Activated T-helper 17 cell treated with anti-CD3 and anti-CD28 coated beads, Interleukin-2, amount 50 U/mL, for 72 hours (primary cell): ENCODE results near the gene GJB3. TPM values are rescaled to one million over a fixed set of nuclear protein-coding genes. Genes with fewer than 3 reads are reported as not detected.
"Not testable (repeated sequence)": the region's sequence is repeated elsewhere in the genome, so short reads cannot be mapped to it uniquely, and the experiment has no call there.

Experiments used
- ATAC-seq: fragments of 150-1000 bp; cut with Tn5 transposase; replicated peaks from 2 replicates; pipeline ENCODE4 v1.10.0; 2021; ENCODE audit warnings: mild to moderate bottlenecking, moderate library complexity
- H3K27ac Mint-ChIP-seq: one replicate; pipeline ENCODE4 v1.8.0; 2022; ENCODE audit warnings: mixed read lengths
- H3K27me3 Mint-ChIP-seq: one replicate; pipeline ENCODE4 v1.8.0; 2022; ENCODE audit warnings: mixed read lengths
- H3K36me3 Mint-ChIP-seq: one replicate; pipeline ENCODE4 v1.8.0; 2022; ENCODE audit warnings: low read depth, mild to moderate bottlenecking, mixed read lengths
- H3K4me1 Mint-ChIP-seq: one replicate; pipeline ENCODE4 v1.8.0; 2022; ENCODE audit warnings: mixed read lengths
- H3K4me3 Mint-ChIP-seq: one replicate; pipeline ENCODE4 v1.8.0; 2022; ENCODE audit warnings: mild to moderate bottlenecking, mixed read lengths
- H3K9me3 Mint-ChIP-seq: one replicate; pipeline ENCODE4 v1.8.0; 2022; ENCODE audit warnings: mixed read lengths
- total RNA-seq, 2 donors: library from RNA; stranded (reverse); gene quantifications; one replicate each; pipeline ENCODE4 v1.2.3, GENCODE V29; 2022

GJB3 gene
- not detected for total RNA-seq

DNA sequence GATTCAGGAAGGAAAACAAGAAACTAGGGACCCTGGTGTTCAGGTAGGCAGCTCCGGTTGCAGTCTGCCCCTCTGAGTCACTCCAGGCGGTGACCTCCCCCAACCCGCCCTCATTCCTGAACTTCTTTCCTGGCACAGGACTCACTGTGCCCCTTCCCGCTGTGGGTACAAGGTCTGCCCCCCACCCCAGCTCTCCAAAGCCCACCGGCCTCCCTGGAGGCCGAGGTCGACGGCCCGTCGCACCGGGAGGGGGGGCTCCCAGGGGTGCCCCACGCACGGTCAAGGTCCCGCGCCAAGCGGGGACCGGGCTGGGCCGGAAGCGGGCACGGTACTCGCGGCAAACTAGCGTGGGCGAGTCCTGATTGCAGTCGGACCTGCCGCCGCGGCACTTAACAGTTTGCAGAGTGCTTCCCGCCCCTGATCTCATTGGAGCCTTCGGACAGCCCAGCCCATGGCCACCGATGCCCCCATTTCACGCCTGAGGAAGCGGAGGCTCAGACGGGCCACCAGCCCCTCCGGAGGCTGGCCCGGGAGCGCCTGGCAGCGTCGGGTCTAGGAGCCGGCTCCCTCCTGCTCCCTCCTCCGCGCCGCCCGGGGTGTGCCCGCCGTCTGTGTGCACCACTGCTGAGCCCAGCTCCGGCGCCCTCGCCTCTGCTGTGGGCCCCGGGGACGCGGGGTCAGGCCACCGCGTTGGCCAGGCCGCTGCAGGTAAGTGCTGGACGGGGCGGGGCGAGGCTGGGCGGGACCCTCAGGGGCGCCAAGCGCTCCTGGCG is at the start of gene GJB3:
GJB3 (plus strand) TSS at position 144 of the 773 bp plus-strand sequence. CDS start 3,549 bp downstream, outside the sequence.
- Mint-ChIP-seq H3K4me3 (peak within 1 kb of the TSS; percentile 23), H3K9me3 (no peaks in the 10 kb centered on the region), H3K36me3 (no peaks in the 10 kb centered on the region), H3K27ac (no peak within 1 kb of the TSS), H3K27me3 (peaks cover 50% of the 10 kb centered on the region), H3K4me1 (peaks cover under 1% of the 10 kb centered on the region)
- ATAC-seq = peak; percentile 34

DNA sequence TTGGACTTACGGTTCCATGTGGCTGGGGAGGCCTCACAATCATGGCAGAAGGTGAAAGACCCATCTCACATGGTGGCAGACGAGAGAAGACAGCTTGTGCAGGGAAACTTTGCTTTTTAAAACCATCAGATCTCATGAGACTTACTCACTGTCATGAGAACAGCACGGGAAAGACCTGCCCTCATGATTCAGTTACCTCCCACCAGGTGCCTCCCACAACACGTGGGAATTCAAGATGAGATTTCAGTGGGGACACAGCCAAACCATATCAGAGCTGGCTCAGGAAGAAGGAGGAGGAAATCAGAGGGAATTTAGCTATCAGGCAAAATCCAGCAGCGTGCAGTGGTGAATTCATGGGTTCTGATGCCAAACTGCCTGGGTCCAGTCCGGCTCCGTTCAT is 48.2 kb upstream of the GJB3 start:
- not testable (repeated sequence) for H3K27ac Mint-ChIP-seq, ATAC-seq, H3K4me1 Mint-ChIP-seq, H3K9me3 Mint-ChIP-seq, H3K4me3 Mint-ChIP-seq, H3K36me3 Mint-ChIP-seq
- peaks cover 24% of the 10 kb centered on the region for H3K27me3 Mint-ChIP-seq

DNA sequence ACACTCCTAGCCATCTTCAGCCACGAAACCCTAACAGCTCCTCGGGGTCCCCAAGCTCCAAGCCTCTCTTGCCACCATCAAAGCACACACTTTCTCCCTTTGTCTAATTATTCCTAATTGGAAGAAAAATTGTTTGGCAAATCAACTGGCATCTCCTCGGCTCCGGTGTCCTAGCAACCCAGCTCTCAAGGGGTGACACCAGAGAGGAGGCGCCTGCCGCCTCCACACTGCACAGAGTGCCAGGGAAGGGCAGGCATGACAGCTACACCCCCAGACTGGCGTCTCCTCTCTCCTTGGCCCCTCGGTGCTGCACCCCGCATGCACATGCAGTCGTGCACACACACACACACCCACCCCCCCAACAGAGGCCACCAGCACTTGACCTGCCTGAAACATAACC is 44.3 kb upstream of the GJB3 start:
- H3K9me3 Mint-ChIP-seq = no peaks in the 10 kb centered on the region

GRCh38 chr1:34737236-34737635 is 43.8 kb upstream of the GJB3 start:
- ATAC-seq, H3K4me1 Mint-ChIP-seq: not testable (repeated sequence)

More for the DNA sequence above, 44.3 kb upstream of the GJB3 start:
- ATAC-seq = no peak
- Mint-ChIP-seq H3K36me3 (no peaks in the 10 kb centered on the region), H3K4me1 (no peaks in the 10 kb centered on the region), H3K27ac (no peak overlapping the region), H3K4me3 (no peak overlapping the region), H3K27me3 (peaks cover 19% of the 10 kb centered on the region)

DNA sequence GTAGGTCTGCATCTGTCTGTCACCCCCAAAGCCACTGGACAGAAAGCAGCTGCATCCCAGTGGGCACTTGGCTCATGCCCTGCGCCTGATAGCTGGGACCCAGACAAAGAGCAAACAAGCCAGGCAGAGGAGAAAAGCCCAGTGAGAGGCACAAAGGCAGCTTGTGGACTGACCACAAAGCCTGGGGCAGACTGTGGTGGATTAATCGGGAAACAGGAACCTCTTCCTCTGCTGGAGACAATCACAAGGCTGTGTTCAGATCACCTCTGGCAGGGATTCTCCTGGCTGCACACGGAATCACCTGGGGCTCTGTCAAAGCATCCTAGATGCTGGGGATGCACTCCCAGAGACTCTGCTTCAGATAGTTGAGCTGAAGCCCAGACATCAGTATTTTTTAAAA is 41.4 kb upstream of the GJB3 start:
- no peak overlapping the region for H3K4me3 Mint-ChIP-seq
- H3K4me1 Mint-ChIP-seq = peaks cover 3% of the 10 kb centered on the region
- no peak overlapping the region for H3K27ac Mint-ChIP-seq

More at GRCh38 chr1:34737236-34737635, 43.8 kb upstream of the GJB3 start:
- H3K9me3 Mint-ChIP-seq, H3K4me3 Mint-ChIP-seq, H3K27ac Mint-ChIP-seq, H3K36me3 Mint-ChIP-seq: not testable (repeated sequence)
- peaks cover 19% of the 10 kb centered on the region for H3K27me3 Mint-ChIP-seq

GRCh38 chr1:34740161-34740868 is 40.7 kb upstream of the GJB3 start:
- no peak overlapping the region for H3K4me3 Mint-ChIP-seq
- ATAC-seq = no peak
- peaks cover 3% of the 10 kb centered on the region for H3K4me1 Mint-ChIP-seq
- H3K27ac Mint-ChIP-seq = no peak overlapping the region
- no peaks in the 10 kb centered on the region for H3K9me3 Mint-ChIP-seq
- H3K27me3 Mint-ChIP-seq = peaks cover 14% of the 10 kb centered on the region
- H3K36me3 Mint-ChIP-seq = no peaks in the 10 kb centered on the region

More for the DNA sequence above, 41.4 kb upstream of the GJB3 start:
- Mint-ChIP-seq H3K27me3 (peaks cover 15% of the 10 kb centered on the region), H3K36me3 (no peaks in the 10 kb centered on the region), H3K9me3 (no peaks in the 10 kb centered on the region)
- no peak for ATAC-seq

DNA sequence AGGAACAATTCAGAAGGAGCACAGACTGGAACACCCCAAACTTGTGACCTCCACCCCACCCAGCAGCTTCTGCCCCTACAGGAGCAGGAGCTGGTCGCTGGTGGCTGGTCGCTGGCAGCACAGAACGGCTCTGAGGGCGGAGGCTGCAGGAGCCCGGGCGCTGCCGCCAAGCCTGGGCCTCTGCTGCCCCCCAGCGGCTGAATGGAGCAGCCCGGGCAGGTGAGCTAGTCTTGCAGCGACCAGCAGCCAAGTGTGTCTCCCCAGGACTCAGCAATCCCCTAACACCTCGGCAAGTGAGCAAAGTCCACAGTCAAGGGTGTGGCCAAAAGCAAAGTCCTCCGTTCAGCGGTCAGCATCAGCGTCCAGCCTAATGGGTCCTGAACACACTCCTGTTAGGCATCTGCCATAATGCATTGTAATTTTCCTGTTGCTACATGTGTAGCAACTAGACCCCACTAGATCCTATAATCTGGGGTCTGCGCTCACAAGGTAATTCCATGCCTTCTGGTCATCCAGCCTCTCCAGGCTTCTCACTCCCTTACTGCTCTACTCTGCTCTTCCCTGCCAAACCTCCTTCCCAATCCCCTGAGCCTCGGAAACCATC is 38.2 kb upstream of the GJB3 start:
- Mint-ChIP-seq H3K36me3 (no peaks in the 10 kb centered on the region), H3K4me3 (no peak overlapping the region), H3K27me3 (peaks cover 7% of the 10 kb centered on the region), H3K9me3 (no peaks in the 10 kb centered on the region), H3K4me1 (peaks cover 3% of the 10 kb centered on the region), H3K27ac (no peak overlapping the region)
- peak; percentile 92 for ATAC-seq

GRCh38 chr1:34743775-34744174 is 37.2 kb upstream of the GJB3 start:
- Mint-ChIP-seq H3K9me3 (no peaks in the 10 kb centered on the region), H3K4me1 (peaks cover 3% of the 10 kb centered on the region), H3K4me3 (no peak overlapping the region), H3K27me3 (peaks cover 7% of the 10 kb centered on the region), H3K27ac (no peak overlapping the region), H3K36me3 (no peaks in the 10 kb centered on the region)
- ATAC-seq = no peak

- no peak for ATAC-seq
- Mint-ChIP-seq H3K27me3 (peaks cover 10% of the 10 kb centered on the region), H3K36me3 (no peaks in the 10 kb centered on the region), H3K4me1 (peaks cover 3% of the 10 kb centered on the region), H3K4me3 (no peak overlapping the region), H3K9me3 (no peaks in the 10 kb centered on the region), H3K27ac (no peak overlapping the region)
Measured at GRCh38 chr1:34744851-34745250, 36.2 kb upstream of the GJB3 start.

DNA sequence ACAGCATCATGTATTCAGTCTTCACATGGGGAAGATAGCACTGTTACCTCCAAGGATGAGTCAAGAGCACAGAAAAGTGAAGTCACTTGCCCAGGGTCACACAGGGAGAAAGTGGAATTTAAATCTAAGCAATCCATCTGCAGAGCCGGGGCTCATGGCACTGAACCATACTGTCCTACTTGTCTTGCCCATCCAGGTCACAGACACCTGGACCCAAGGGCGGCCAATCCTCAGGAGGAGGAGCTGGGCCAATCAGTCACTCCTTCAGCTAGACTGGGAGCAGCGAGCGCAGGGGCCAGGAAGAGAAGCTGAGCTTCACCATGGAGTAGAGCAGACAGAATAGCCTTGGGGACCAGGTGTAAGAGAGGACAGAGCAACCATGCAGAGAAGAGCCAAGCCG is 35.3 kb upstream of the GJB3 start:
- Mint-ChIP-seq H3K27ac (no peak overlapping the region), H3K4me1 (peaks cover 3% of the 10 kb centered on the region), H3K4me3 (no peak overlapping the region), H3K27me3 (peaks cover 7% of the 10 kb centered on the region), H3K36me3 (no peaks in the 10 kb centered on the region), H3K9me3 (no peaks in the 10 kb centered on the region)
- no peak for ATAC-seq

- no peak for ATAC-seq
- no peak overlapping the region for H3K27ac Mint-ChIP-seq
- no peaks in the 10 kb centered on the region for H3K9me3 Mint-ChIP-seq
- peaks cover 3% of the 10 kb centered on the region for H3K4me1 Mint-ChIP-seq
- H3K36me3 Mint-ChIP-seq = no peaks in the 10 kb centered on the region
- peaks cover 7% of the 10 kb centered on the region for H3K27me3 Mint-ChIP-seq
- no peak overlapping the region for H3K4me3 Mint-ChIP-seq
Measured at GRCh38 chr1:34746101-34746500, 34.9 kb upstream of the GJB3 start.

DNA sequence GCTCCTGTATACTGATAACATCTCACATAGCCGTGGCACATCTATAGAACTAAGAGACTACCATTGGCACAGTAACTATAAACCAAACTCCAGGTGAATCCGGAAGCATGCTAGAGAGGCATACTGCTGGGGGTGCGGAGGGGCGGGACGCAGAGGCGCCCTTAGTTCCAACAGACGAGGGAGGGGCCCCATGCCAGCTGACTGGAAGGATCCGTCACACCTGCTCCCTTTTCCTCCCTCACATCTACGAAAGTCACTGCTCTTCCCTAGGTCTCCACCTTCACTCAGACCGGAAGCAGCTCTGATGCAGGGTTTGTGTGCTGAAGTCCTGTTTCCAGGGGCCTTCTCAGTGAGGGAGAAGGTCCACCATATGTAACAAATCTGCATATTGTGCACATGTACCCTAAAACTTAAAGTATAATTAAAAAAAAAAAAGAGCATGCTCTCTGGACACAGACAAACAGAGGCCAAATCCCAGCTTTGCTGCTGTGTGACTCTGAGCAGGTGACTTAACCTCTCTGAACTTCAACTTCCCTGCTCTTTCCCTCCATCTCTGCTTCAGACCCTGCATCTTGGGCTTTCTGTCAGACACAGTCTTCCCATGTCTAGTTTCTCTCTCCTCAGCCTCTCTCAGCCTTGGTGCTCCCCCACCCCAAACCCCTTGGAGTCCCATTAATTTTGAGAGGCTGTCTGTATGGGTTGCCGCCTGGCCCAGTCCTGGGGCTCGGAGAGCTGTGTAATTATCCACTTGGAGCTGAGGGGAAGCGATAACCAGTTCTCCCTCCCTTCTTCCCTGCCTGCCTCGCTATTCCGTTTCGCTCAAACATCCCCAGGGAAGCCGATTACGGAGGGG is 34.0 kb upstream of the GJB3 start:
- ATAC-seq = no peak
- H3K4me1 Mint-ChIP-seq = peaks cover 3% of the 10 kb centered on the region
- H3K27ac Mint-ChIP-seq = no peak overlapping the region
- H3K4me3 Mint-ChIP-seq = no peak overlapping the region
- H3K9me3 Mint-ChIP-seq = no peaks in the 10 kb centered on the region
- peaks cover 7% of the 10 kb centered on the region for H3K27me3 Mint-ChIP-seq
- H3K36me3 Mint-ChIP-seq = no peaks in the 10 kb centered on the region

DNA sequence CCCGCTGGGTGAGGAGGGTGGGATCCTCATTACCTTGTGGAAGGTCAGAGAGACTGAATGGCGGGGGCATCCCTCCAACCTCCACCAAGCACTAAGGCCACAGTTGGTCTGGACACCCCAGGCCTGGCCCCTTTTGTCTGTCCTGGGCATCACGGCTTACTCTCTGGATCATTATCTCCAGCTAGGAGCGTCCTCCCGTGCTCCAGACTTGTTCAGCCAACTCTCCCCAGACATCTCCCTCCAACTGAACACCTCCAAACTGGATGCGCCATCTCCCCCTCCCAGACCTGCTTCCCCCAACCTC is 33.4 kb upstream of the GJB3 start:
- H3K27ac Mint-ChIP-seq = no peak overlapping the region
- no peak for ATAC-seq
- no peaks in the 10 kb centered on the region for H3K9me3 Mint-ChIP-seq
- H3K27me3 Mint-ChIP-seq = peaks cover 7% of the 10 kb centered on the region
- no peaks in the 10 kb centered on the region for H3K36me3 Mint-ChIP-seq
- H3K4me3 Mint-ChIP-seq = no peak overlapping the region
- H3K4me1 Mint-ChIP-seq = peaks cover 3% of the 10 kb centered on the region

- H3K4me3 Mint-ChIP-seq = no peak overlapping the region
Measured at GRCh38 chr1:34749992-34750391, 31.0 kb upstream of the GJB3 start.

More at GRCh38 chr1:34749992-34750391, 31.0 kb upstream of the GJB3 start:
- ATAC-seq = no peak
- H3K27me3 Mint-ChIP-seq = peaks cover 3% of the 10 kb centered on the region
- no peak overlapping the region for H3K27ac Mint-ChIP-seq
- no peaks in the 10 kb centered on the region for H3K4me1 Mint-ChIP-seq
- H3K36me3 Mint-ChIP-seq = no peaks in the 10 kb centered on the region
- H3K9me3 Mint-ChIP-seq = no peaks in the 10 kb centered on the region
